ENCODE measurements around the gene BICDL1. TPM values are rescaled to one million over a fixed set of nuclear protein-coding genes. Genes with fewer than 3 reads are reported as not detected.

Gene BICDL1
- total and polyA plus RNA-seq, 3 donors from 2014 or later: 41.4 to 131 (median 78.3) TPM

DNA sequence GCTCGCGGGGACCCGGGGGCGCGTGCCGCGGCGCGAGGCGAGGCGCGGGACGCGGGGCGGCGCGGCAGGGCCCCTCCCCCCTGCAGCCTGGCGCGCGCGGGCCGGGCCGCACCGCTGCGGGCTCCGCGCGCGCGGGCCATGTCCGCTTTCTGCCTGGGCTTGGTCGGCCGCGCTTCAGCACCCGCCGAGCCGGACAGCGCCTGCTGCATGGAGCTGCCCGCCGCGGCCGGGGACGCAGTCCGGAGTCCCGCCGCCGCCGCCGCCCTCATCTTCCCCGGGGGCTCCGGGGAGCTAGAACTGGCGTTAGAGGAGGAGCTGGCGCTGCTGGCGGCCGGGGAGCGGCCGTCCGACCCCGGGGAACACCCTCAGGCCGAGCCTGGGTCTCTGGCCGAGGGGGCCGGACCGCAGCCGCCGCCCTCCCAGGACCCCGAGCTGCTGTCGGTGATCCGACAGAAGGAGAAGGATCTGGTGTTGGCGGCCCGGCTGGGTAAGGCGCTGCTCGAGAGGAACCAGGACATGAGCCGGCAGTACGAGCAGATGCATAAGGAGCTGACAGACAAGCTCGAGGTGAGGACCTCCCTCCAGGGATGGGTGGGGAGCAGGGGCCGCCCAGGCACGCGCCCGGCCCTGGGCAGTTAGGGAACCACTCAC, 820 bp downstream of the BICDL1 start:
- H3K4me1 ChIP-seq: peaks cover 10% of the 10 kb centered on the region
- no peak overlapping the region for H3K27ac ChIP-seq
- peak; percentile 90 for DNase-seq
- intact Hi-C loops (cut with DNase I; ENCODE audit: low total_unique reads): no loop called here
- H3K9me3 ChIP-seq: no peaks in the 10 kb centered on the region
- 0 to 3% methylated on average over 1 to 26 of the region's 79 CpGs for WGBS, 2 donors
- TF ChIP-seq, protein P1, sequence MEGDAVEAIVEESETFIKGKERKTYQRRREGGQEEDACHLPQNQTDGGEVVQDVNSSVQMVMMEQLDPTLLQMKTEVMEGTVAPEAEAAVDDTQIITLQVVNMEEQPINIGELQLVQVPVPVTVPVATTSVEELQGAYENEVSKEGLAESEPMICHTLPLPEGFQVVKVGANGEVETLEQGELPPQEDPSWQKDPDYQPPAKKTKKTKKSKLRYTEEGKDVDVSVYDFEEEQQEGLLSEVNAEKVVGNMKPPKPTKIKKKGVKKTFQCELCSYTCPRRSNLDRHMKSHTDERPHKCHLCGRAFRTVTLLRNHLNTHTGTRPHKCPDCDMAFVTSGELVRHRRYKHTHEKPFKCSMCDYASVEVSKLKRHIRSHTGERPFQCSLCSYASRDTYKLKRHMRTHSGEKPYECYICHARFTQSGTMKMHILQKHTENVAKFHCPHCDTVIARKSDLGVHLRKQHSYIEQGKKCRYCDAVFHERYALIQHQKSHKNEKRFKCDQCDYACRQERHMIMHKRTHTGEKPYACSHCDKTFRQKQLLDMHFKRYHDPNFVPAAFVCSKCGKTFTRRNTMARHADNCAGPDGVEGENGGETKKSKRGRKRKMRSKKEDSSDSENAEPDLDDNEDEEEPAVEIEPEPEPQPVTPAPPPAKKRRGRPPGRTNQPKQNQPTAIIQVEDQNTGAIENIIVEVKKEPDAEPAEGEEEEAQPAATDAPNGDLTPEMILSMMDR (IDR thresholded peaks at IDR 0.05): no peak
- TF ChIP-seq POLR2A (IDR thresholded peaks at IDR 0.05): no peak
- no peaks in the 10 kb centered on the region for H3K27me3 ChIP-seq
- H3K36me3 ChIP-seq (ENCODE audit: low read depth, missing control alignments): no peaks in the 10 kb centered on the region
- peak overlapping the region; percentile 42 to 52 for H3K4me3 ChIP-seq

DNA sequence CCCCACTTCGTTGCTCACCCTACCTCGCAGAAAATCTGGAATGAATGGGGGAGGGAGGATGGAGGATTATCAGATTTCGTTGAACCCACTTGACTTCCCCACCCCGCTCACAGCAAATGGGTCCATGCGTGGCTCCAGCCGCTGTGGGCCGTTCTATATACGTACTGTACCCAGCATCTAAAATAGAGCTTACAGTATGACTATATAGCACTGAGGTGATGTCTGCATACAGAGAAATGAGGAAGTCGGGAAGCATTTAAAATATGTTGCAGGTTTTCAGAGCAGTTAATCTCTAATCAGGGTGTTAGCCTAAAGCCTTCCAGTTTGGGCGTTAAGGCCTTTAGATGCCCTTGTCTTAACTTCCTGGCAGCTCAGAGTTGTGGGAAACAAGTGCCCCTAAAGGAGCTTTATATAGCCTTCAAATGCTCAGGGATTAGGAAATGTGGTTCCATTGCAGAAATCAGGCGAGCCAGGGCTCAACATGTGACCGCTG, 1.4 kb downstream of the BICDL1 start:
- peaks cover 10% of the 10 kb centered on the region for H3K4me1 ChIP-seq
- H3K9me3 ChIP-seq: no peaks in the 10 kb centered on the region
- no peak overlapping the region for H3K27ac ChIP-seq
- DNase-seq: no peak
- H3K36me3 ChIP-seq (ENCODE audit: low read depth, missing control alignments): no peaks in the 10 kb centered on the region
- no peaks in the 10 kb centered on the region for H3K27me3 ChIP-seq
- TF ChIP-seq POLR2A (IDR thresholded peaks at IDR 0.05): no peak
- TF ChIP-seq, protein P1 (IDR thresholded peaks at IDR 0.05): no peak
- peak overlapping the region; percentile 42 to 52 for H3K4me3 ChIP-seq
- intact Hi-C loops (cut with DNase I; ENCODE audit: low total_unique reads): no loop called here
- 27 to 39% methylated on average over 7 to 12 of the region's 12 CpGs for WGBS, 2 donors

DNA sequence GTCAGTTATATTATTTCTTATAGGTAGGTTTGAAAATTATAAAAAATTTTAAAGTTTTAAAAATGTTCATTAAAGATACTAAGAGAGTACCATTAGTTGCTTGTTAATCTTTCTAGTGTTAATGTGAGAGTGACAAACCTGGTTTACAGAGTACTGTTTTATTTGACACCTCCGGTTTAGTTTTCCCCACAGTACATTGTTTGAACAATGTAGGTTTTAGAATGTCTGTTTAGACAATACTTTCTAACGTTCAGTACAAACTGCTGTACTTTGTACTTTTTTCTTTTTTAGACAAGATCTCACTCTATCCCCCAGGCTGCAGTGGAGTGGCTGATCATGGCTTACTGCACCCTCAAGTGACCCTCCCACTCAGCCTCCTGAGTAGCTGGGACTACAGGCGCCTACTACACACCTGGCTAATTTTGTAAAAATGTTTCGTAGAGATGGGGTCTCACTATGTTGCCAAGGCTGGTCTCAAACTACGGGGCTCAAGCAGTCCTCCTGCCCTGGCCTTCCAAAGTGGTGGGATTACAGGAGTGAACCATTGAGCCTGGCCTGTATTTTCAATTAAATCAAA, 3.2 kb downstream of the BICDL1 start:
- Histone ChIP-seq H3K27me3 (no peaks in the 10 kb centered on the region), H3K4me1 (peaks cover 6% of the 10 kb centered on the region), H3K9me3 (no peaks in the 10 kb centered on the region), H3K36me3 (ENCODE audit: low read depth, missing control alignments) (no peaks in the 10 kb centered on the region), H3K4me3 (no peak overlapping the region), H3K27ac (no peak overlapping the region)
- intact Hi-C loops (cut with DNase I; ENCODE audit: low total_unique reads): no loop called here
- WGBS, 2 donors: 78 to 80% methylated on average over 5 of the region's 5 CpGs
- DNase-seq: no peak
- TF ChIP-seq POLR2A (IDR thresholded peaks at IDR 0.05): no peak
- TF ChIP-seq, protein P1 (IDR thresholded peaks at IDR 0.05): no peak

DNA sequence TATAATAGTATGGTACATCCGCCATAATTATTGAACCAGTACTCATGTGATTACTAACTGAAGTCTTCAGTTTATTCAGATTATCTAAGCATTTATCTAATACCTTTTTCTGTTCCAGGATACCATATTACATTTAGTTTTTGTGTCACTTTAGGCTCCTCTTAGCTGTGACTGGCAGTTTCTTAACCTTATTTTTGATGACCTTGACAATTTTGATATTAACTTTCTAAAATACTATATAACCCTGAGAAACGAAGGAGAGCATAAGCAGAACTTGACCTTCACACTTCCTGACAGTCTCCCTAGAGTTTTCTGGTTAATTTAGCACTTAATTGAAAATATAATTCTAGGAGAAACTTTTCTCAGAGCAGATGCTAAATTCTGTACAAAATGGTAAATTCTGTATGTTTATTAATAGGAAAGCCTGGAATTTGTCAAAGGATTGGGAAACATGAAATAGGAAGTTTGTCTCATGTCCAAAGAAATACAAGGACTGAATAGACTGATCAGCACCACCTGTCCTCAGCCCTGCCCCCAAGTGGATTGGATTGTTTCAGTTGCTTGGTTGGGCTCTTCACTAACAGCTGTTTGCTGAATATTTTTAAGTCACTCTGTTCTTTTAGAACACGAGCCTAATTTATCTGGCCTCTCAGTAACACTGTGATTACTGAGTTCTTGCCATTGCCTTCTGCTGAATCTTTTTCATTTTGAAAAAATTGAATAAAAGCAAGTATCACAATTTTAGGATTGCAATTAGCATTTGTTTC, 6.0 kb downstream of the BICDL1 start:
- no peak overlapping the region for H3K27ac ChIP-seq
- no peak overlapping the region for H3K4me3 ChIP-seq
- no peak for DNase-seq

More for the DNA sequence above, 6.0 kb downstream of the BICDL1 start:
- Histone ChIP-seq H3K9me3 (no peaks in the 10 kb centered on the region), H3K4me1 (peaks cover 4% of the 10 kb centered on the region), H3K27me3 (no peaks in the 10 kb centered on the region), H3K36me3 (ENCODE audit: low read depth, missing control alignments) (no peaks in the 10 kb centered on the region)
- intact Hi-C loops (cut with DNase I; ENCODE audit: low total_unique reads): no loop called here
- TF ChIP-seq, protein P1 (IDR thresholded peaks at IDR 0.05): no peak
- TF ChIP-seq POLR2A (IDR thresholded peaks at IDR 0.05): no peak
- WGBS, 2 donors: 38 to 46% methylated on average over 3 of the region's 3 CpGs

All from testis (tissue), 3 donors.